Activated CD8-positive, alpha-beta memory T cell treated with anti-CD3 and anti-CD28 coated beads, Interleukin-2, amount 50 U/mL, for 4 hours (primary cell): ENCODE measurements around the gene TMEM238.

ENCODE experiments used
- DNase-seq: peaks from one replicate; pipeline ENCODE4 v3.0.0-alpha.2; 2020

TMEM238 gene

DNA sequence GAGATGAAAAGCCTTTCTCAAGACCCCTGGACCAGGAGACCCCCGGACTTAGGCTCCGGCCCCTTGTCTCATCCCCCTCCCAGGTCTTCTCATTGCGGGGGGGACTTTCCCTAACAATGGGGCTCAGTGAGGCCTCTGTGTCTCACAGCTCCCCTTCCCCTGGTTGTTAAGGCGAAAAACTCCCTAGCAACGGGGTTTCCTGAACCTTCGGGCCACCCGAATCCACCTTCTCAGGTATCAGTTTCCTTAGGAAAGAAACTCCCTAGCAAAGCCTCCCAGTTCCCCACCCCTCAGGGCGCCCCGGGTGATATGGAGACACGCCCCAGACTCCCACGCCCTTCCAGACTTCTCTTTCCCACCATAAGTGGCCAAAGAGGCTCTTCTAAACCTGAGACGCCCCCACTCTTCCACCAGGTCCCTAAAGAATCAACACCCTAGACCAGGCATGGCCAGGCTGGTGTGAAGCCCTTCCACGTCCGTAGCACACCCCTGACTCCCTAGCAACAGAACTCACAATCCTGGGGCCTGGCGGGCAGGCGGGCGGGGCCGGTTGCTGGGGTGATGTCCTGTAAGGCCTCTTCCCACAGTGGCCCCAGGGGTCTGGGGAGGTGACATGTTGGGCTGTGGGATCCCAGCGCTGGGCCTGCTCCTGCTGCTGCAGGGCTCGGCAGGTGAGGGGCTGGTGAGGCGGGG, 7.7 kb downstream of the TMEM238 start, which contains the start of gene TMEM190:
TMEM190 (plus strand) TSS at position 586 of the 693 bp plus-strand sequence; CDS start at position 614, 28 bp downstream.
- no peak for DNase-seq

DNA sequence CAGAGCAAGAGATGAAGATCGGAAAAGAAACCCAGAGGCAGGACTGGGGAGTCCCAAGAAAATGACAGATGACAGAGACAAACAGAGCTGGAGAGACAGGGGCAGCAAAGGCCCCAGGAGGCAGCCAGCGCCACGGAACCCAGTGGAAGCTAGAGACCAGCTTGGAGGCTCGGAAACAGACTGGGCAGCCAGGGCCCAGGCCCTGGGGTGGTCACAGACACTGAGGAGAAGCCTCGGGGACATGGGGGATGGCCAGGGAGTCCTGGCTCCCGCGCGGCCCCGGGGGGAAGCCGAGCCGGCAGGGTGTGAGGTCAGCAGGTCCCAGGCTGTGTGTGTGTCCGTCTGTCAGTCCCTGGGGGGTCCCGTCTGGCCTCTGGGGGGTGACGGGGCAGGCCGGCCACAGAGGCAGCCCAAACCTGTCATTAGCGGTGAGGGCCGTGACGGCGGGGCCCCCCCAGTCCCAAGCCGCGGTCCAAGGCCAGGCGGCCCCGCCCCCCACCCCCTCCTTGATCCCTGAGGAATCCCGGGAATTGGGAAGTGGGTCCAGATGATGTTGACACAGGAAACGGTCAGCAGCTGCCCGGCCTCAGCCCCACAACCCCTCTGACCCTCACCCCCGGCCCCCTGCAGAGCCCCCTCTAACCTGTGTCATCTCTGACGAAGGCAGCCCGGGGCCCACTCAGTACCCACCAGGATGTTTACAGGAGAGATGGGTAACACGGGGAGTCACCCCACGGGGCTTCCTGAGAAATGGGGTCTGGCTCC, 9.9 kb downstream of the TMEM238 start:
- DNase-seq: no peak

GRCh38 chr19:55373306-55373992, 10.6 kb downstream of the TMEM238 start:
- no peak for DNase-seq

GRCh38 chr19:55372316-55373081, 11.6 kb downstream of the TMEM238 start:
- DNase-seq: peak; percentile 31

GRCh38 chr19:55370305-55370988, 13.6 kb downstream of the TMEM238 start, which contains the start of gene IL11:
Gene IL11 (minus strand): TSS chr19:55370463. CDS start chr19:55370310, 153 bp downstream.
- DNase-seq: no peak

DNA sequence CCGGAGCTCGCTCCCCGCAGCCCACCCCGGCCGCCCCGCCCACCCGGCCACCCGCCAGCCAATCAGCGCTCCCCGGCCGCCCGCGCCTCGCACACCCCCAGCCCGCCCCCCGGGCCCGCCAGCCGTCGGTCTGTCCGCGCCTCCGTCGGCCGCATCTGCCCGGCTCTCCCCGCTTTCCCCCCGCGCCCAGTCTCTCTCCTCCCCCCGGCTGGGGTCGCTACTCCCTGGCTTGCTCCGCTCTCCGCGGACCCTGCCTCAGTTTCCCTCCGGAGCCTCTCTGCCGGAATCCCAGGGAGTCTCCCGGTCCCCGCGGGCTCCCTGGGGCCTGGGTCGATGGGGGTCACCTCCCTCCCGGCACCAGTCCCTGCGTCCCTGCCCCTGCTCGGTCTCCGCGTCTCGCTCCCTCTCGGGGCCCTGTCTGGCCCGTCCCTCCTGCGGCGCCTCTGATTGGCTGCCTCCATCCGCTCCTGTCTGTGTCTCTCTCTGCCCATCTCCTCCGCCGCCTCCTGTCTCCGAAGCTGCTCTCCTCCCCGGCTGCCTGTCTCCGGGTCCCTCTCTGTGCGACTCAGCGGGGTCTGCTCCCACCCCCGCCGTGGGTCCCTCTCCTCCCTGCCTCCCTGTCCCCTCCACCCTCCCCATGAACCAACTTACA, 14.3 kb downstream of the TMEM238 start:
- peak; percentile 33 for DNase-seq

GRCh38 chr19:55368701-55369563, 15.2 kb downstream of the TMEM238 start:
- peak; percentile 30 for DNase-seq

GRCh38 chr19:55368106-55368505, 16.0 kb downstream of the TMEM238 start:
- DNase-seq: no peak

DNA sequence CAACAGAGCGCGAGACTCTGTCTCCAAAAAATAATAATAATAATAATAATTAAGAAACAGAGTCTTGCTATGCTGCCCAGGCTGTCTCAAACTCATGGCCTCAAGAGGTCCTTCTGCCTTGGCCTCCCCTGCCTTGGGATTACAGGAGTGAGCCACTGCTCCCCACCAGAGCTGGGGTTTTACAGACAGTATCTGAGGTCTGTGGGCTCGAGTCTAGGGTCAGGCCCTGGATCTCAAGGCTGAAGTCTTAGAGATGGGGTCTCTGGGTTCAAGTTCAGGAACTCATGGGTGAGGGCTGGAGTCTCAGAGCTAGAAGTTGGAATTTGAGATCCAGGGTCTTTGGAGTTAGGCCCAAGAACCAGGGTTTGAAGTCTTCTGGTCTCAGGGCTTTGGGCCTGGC, 17.3 kb downstream of the TMEM238 start:
- DNase-seq: no peak

DNA sequence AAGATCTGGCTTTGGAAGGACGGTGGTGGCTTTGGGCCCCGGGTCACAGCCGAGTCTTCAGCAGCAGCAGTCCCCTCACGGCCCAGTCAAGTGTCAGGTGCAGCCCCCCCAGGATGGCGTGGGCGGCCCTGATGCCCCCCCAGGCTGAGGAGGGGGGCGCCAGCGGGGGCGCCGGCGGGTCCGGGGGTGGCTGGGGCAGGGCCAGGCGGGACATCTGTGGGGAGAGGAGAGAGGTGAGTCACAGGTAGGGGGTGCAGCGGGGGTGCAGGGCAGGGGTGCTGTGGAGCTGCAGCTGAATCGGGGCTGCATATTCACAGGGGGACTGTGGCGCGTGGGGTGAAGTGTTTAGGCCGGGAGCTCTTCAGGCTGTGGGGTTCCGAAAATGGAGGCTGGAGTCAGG, 18.1 kb downstream of the TMEM238 start:
- DNase-seq: no peak

- DNase-seq: no peak
Observed at GRCh38 chr19:55365245-55365644, 18.8 kb downstream of the TMEM238 start.

DNA sequence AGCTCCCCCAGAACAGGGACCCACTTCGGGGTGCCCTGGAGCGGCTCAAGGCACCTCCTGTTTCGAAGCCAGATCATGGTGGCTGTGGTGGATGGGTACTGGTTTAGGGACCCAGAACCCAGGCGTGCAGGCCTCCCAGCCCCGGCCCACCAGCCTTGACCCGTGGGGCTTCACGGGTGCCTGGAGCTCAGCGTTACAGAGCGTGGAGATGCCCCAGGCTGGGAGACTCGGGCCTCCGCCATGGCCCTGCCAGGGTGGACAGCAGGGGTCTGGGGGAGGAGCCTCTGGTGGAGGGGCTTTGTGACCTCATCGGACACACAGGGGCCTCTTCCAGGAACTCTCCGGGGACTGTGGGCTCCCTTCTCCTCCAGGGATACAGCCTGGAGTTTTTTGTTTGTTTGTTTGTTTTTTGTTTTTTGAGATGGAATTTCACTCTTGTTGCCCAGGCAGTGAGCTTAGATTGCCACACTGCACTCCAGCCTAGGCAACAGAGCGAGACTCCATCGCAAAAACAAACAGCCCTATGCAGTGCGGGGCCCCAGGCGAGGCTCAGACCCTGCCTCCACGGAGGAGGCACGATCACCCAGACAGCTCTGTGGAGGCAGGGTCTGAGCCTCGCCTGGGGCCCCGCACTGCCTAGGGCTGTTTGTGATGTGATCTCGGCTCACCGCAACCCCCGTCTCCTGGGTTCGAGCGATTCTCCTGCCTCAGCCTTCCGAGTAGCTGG, 20.9 kb downstream of the TMEM238 start, which contains the start of gene GARIN5B:
GARIN5B (minus strand) TSS at position 271 of the 727 bp plus-strand sequence; CDS start at position 77, 194 bp downstream.
- no peak for DNase-seq

DNA sequence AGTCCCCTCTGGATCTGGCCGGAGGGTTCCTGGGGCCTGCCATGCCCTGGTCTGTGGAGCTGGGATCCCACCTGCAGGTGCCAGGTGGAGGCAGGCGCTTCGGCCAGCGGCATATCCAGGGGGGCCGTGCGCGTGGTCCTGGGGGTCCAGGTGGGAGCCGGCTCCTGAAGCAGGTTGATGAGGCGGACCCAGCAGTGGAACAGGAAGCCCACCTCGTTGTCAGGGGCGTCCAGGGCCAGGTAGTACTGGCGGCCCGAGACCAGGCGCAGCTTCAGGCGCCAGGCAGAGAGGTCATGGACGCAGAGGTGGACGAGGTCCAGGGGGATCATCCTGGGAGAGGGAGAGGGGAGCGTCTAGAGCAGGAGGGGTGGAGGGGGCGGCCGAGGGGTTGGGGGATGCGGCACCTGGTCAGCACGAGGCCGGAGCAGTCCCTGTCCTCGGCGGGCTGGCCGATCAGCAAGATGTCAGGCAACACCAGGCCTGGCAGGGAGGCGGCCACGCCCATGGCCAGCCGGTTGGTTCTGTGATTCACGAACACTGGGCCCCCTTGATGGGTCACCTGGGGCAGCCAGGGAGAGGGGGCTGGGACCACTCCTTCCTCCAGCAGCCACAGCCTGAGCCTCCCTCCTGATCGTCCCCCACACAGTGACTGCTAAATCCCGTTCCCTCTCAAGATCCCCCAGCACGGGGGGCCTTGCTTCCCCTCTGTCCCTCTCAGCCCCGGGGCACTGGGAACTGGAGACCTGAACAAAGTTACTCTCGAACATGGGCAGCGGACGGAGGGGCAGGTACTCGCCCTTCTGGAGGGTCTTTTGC, 21.7 kb downstream of the TMEM238 start:
- DNase-seq: no peak

GRCh38 chr19:55360902-55361301, 23.2 kb downstream of the TMEM238 start:
- no peak for DNase-seq

DNA sequence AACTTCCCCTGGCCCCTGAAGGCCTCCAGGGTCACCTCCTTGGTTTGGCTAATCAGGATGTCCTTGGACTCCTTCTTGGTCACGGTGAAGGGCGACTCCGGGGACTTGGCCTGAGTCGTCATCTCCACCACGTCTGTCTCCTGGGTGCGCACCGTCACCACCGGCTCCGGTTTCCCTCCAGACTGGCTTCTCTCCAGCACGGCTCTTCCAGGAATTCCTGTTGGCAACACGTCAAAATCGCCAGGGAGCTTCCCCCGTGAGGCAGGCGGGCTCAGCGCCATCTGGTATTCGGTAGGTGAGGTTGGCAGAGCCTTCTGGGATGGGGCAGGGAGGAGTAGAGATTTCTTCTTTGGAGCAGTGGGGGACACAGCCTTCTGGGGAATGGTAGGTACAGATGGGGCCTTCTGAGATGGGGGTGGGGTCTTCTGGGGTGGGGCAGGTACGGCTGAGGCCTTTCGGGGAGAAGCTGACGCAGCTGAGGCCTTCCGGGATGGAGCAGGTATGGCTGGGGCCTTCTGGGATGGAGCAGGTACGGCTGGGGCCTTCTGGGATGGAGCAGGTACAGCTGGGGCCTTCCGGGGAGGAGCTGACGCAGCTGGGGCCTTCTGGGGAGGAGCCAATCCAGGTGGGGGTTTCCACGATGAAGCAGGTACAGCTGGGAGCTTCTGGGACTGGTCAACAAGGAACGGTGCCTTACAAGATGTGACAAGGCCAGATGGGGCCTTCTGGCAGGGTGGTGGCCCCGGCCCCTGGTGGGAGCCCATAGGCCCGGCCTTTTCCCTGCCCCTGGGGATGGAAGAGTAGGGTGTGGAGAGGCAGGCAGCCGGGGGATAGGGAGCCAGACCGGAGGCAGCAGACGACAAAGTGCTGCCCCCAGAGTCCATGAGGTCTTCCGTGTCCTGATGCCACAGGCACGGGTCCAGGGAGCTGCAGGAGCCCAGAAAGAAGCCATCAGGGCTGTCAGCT, 24.9 kb downstream of the TMEM238 start:
- no peak for DNase-seq

DNA sequence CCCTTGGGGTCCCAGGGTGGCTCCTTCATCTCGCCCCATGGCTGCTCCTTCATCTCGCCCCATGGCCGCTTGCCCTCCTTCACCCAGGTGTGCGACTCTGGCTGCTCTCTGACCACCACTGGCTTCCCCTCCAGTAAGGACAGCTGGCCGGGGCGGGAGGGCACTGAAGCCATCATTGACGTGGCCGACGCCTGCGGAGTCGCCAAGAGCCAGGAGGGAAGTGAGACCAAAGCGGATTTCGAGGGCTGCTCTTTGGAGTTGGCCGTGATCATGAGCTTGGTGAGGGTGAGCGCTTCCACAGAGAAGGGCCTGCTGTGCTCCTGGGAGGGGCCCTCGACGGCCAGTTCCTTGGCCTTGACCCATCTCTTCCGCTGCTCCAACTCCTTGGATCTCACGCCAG, 25.6 kb downstream of the TMEM238 start:
- DNase-seq: no peak

- no peak for DNase-seq
Observed at GRCh38 chr19:55355213-55355821, 28.8 kb downstream of the TMEM238 start.
